Caco-2 (cell line): ENCODE results near the gene KLHL6. TPM values are rescaled to one million over a fixed set of nuclear protein-coding genes. Genes with fewer than 3 reads are reported as not detected.

Source experiments
- BruUV-seq: library from RNA; stranded (reverse); fragments of 400-500 nt; replicated peaks from 2 replicates; lab custom pipeline; 2021; lab: Mats Ljungman, UMichigan
- CTCF ChIA-PET: fragments of 300-600 bp; sonication (Branson Sonifier 250); formaldehyde crosslinking; loops from one replicate; lab custom pipeline; 2022; ENCODE audit warnings: antibody characterized with exemption; lab: Charles Lee
- POLR2A ChIA-PET: fragments of 300-600 bp; sonication (Branson Sonifier 250); formaldehyde crosslinking; loops from one replicate; lab custom pipeline; 2022; ENCODE audit warnings: antibody characterized with exemption; lab: Charles Lee
- DNase-seq, 2 experiments: peaks; one replicate each; pipeline versions ENCODE4 v3.0.0 to v3.0.0-alpha.2; 2020 to 2022
- H3K27me3 ChIP-seq: replicated peaks from 2 replicates; pipeline ENCODE4 v1.6.0; 2011; ENCODE audit warnings: low read length; ENCODE audit not compliant: control insufficient read depth, insufficient read depth
- H3K36me3 ChIP-seq: 2 replicates; pipeline ENCODE4 v1.5.1; 2011; ENCODE audit warnings: low read length; ENCODE audit not compliant: control insufficient read depth, insufficient read depth
- H3K4me1 ChIP-seq: fragments of 250-450 bp; sonication (Bioruptor Pico); 2 replicates; pipeline ENCODE4 v1.5.1; 2020; ENCODE audit warnings: mild to moderate bottlenecking
- H3K4me3 ChIP-seq: 2 replicates; pipeline ENCODE4 v1.5.1; 2011; ENCODE audit warnings: low read depth, mild to moderate bottlenecking, control low read depth, low read length
- H3K9me3 ChIP-seq: fragments of 250-450 bp; sonication (Bioruptor Pico); 2 replicates; pipeline ENCODE4 v1.5.1; 2020; ENCODE audit warnings: mild to moderate bottlenecking, moderate library complexity
- H3K27ac Mint-ChIP-seq: one replicate; pipeline ENCODE4 v1.8.0; 2022; ENCODE audit warnings: mixed read lengths; ENCODE audit not compliant: unreplicated experiment
- H3K27me3 Mint-ChIP-seq: one replicate; pipeline ENCODE4 v1.8.0; 2022; ENCODE audit warnings: mixed read lengths; ENCODE audit not compliant: insufficient read depth, unreplicated experiment
- H3K36me3 Mint-ChIP-seq: one replicate; pipeline ENCODE4 v1.8.0; 2022; ENCODE audit warnings: mild to moderate bottlenecking, mixed read lengths; ENCODE audit not compliant: insufficient read depth, unreplicated experiment
- H3K4me1 Mint-ChIP-seq: one replicate; pipeline ENCODE4 v1.8.0; 2022; ENCODE audit warnings: low read depth, mixed read lengths; ENCODE audit not compliant: unreplicated experiment
- H3K4me3 Mint-ChIP-seq: one replicate; pipeline ENCODE4 v1.8.0; 2022; ENCODE audit warnings: mild to moderate bottlenecking, moderate library complexity, mixed read lengths; ENCODE audit not compliant: unreplicated experiment
- H3K9me3 Mint-ChIP-seq: one replicate; pipeline ENCODE4 v1.8.0; 2022; ENCODE audit warnings: mixed read lengths; ENCODE audit not compliant: unreplicated experiment
- CTCF ChIP-seq, 2 experiments: fragments of 200-600 bp in 1 of 2; IDR thresholded peaks; 1 replicate in 1 of 2; 2 replicates in 1 of 2; pipeline versions ENCODE4 v1.5.1 to v1.8.0; 2011 to 2022; ENCODE audit warnings: antibody characterized with exemption in 1 of 2, control low read depth in 1 of 2, inconsistent platforms in 1 of 2, low read depth in 1 of 2, low read length in 1 of 2, mild to moderate bottlenecking in 1 of 2, moderate library complexity in 1 of 2; ENCODE audit not compliant: insufficient read depth in 1 of 2, severe bottlenecking in 1 of 2, unreplicated experiment in 1 of 2
- intact Hi-C: fragments of 100-400 bp; cut with micrococcal nuclease; formaldehyde crosslinking; loops from one replicate; pipeline ENCODE4 v1.10.0; 2022; ENCODE audit not compliant: unreplicated experiment
- total RNA-seq: library from RNA; stranded (reverse); gene quantifications from 2 replicates; pipeline ENCODE4 v1.2.3, GENCODE V29; 2022

KLHL6 gene
- total RNA-seq, 1 experiment from 2014 or later: not detected

GRCh38 chr3:183484431-183485075, 71.0 kb downstream of the KLHL6 start:
- no peak for DNase-seq
- H3K4me1 ChIP-seq: no peaks in the 10 kb centered on the region
- peaks cover 6% of the 10 kb centered on the region for H3K4me1 Mint-ChIP-seq
- no peaks in the 10 kb centered on the region for H3K36me3 Mint-ChIP-seq
- intact Hi-C loops: loop anchor here (5.0 kb wide), 1 partner anchor 78 kb away; no protein-coding TSS in a partner anchor
- ChIA-PET POLR2A (no interaction called here), CTCF (interaction anchor here (0.6 kb wide), 1 partner anchor 282 kb away, joined by 3 read pairs; no protein-coding TSS in a partner anchor)
- BruUV-seq: no TSS peak
- no peaks in the 10 kb centered on the region for H3K27me3 ChIP-seq
- H3K4me3 Mint-ChIP-seq: no peak overlapping the region
- H3K27ac Mint-ChIP-seq: no peak overlapping the region
- no peaks in the 10 kb centered on the region for H3K9me3 ChIP-seq
- H3K36me3 ChIP-seq: no peaks in the 10 kb centered on the region
- no peaks in the 10 kb centered on the region for H3K27me3 Mint-ChIP-seq
- no peaks in the 10 kb centered on the region for H3K9me3 Mint-ChIP-seq
- no peak overlapping the region for H3K4me3 ChIP-seq
- no peak for TF ChIP-seq CTCF (IDR thresholded peaks at IDR 0.05; ENCODE audit: insufficient read depth in 1 of 2, low read depth in 1 of 2, low read length in 1 of 2, severe bottlenecking in 1 of 2, unreplicated experiment in 1 of 2)

- Histone ChIP-seq H3K4me1 (no peaks in the 10 kb centered on the region), H3K9me3 (no peaks in the 10 kb centered on the region), H3K4me3 (no peak overlapping the region), H3K27me3 (no peaks in the 10 kb centered on the region), H3K36me3 (no peaks in the 10 kb centered on the region)
- Mint-ChIP-seq H3K27ac (no peak overlapping the region), H3K4me1 (peaks cover 6% of the 10 kb centered on the region), H3K4me3 (no peak overlapping the region), H3K27me3 (no peaks in the 10 kb centered on the region), H3K36me3 (no peaks in the 10 kb centered on the region), H3K9me3 (no peaks in the 10 kb centered on the region)
- CTCF ChIA-PET: no interaction called here
- intact Hi-C loops: loop anchor here (5.0 kb wide), 1 partner anchor 81 kb away; no protein-coding TSS in a partner anchor
- POLR2A ChIA-PET: no interaction called here
- no TSS peak for BruUV-seq
- TF ChIP-seq CTCF (IDR thresholded peaks at IDR 0.05; ENCODE audit: insufficient read depth in 1 of 2, low read depth in 1 of 2, low read length in 1 of 2, severe bottlenecking in 1 of 2, unreplicated experiment in 1 of 2): no peak
- no peak for DNase-seq
Observed at GRCh38 chr3:183481582-183481981, 73.9 kb downstream of the KLHL6 start.

GRCh38 chr3:183478501-183478900, 77.0 kb downstream of the KLHL6 start:
- CTCF ChIA-PET: interaction anchor here (1.1 kb wide), 1 partner anchor 82 kb away, joined by 3 read pairs; no protein-coding TSS in a partner anchor
- H3K4me3 Mint-ChIP-seq: no peak overlapping the region
- Histone ChIP-seq H3K27me3 (no peaks in the 10 kb centered on the region), H3K4me3 (no peak overlapping the region), H3K4me1 (no peaks in the 10 kb centered on the region), H3K9me3 (no peaks in the 10 kb centered on the region), H3K36me3 (no peaks in the 10 kb centered on the region)
- no peaks in the 10 kb centered on the region for H3K27me3 Mint-ChIP-seq
- no peaks in the 10 kb centered on the region for H3K9me3 Mint-ChIP-seq
- peaks cover 5% of the 10 kb centered on the region for H3K4me1 Mint-ChIP-seq
- no TSS peak for BruUV-seq
- H3K27ac Mint-ChIP-seq: no peak overlapping the region
- H3K36me3 Mint-ChIP-seq: no peaks in the 10 kb centered on the region
- POLR2A ChIA-PET: no interaction called here
- no peak for DNase-seq
- intact Hi-C loops: no loop called here
- TF ChIP-seq CTCF (IDR thresholded peaks at IDR 0.05; ENCODE audit: insufficient read depth in 1 of 2, low read depth in 1 of 2, low read length in 1 of 2, severe bottlenecking in 1 of 2, unreplicated experiment in 1 of 2): no peak
